Measurements from ENCODE around the gene ANXA10.

DNA sequence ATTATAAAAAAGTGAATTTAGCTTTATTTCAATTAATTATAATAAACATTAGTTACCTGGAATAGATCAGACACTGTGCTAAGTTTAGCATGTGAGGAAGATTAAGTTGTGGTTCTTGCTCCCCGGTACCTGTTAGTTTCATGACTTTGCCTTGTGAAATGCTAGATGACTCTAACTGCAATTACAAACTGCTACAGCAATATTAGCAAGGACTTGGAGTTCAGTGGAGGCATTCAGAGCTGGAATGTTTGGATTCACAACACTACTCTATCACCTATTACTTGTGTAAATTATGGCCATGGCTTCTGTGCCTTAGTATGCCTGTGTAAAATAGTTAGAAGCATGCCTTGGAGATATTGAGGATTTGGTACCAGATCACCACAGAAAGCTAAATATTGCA is 21.4 kb upstream of the ANXA10 start:
- TF ChIP-seq NFE2L2 (IDR thresholded peaks at IDR 0.05; ENCODE audit: low read depth, low read length) (no peak), MAZ (IDR thresholded peaks at IDR 0.05; ENCODE audit: borderline replicate concordance, low read depth, low read length) (no peak)
